ELF-1 (cell line): ENCODE data around the gene ZBTB8B.
A peak's percentile ranks its signal among the peaks of the same experiment; 100 is the strongest.
"Not testable (repeated sequence)": the region's sequence is repeated elsewhere in the genome, so short reads cannot be mapped to it uniquely, and the experiment has no call there.

Experiments
- DNase-seq: peaks from one replicate; pipeline ENCODE4 v3.0.0-alpha.2; 2016; ENCODE audit warnings: low read depth, low spot score

Gene ZBTB8B

DNA sequence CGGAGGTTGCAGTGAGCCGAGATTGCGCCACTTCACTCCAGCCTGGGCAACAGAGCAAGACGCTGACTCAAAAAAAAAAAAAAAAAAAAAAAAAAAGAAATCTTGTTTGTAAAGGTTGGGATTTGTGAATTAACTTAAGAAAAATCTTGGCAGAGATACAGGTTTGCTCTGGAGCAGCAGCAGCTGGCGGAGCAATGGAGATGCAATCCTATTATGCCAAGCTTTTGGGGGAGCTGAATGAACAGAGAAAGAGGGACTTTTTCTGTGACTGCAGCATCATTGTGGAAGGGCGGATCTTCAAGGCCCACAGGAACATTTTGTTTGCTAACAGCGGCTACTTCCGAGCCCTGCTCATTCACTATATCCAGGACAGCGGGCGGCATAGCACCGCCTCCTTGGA lies 5.6 kb downstream of the ZBTB8B start:
- no peak for DNase-seq

GRCh38 chr1:32470991-32471694 lies 6.3 kb downstream of the ZBTB8B start:
- peak; percentile 83 for DNase-seq

- DNase-seq = no peak
These were observed 7.0 kb downstream of the ZBTB8B start for GRCh38 chr1:32471695-32472362.

GRCh38 chr1:32472966-32473365 lies 8.1 kb downstream of the ZBTB8B start:
- DNase-seq = not testable (repeated sequence)

GRCh38 chr1:32474954-32475353 lies 10.1 kb downstream of the ZBTB8B start:
- DNase-seq = no peak

DNA sequence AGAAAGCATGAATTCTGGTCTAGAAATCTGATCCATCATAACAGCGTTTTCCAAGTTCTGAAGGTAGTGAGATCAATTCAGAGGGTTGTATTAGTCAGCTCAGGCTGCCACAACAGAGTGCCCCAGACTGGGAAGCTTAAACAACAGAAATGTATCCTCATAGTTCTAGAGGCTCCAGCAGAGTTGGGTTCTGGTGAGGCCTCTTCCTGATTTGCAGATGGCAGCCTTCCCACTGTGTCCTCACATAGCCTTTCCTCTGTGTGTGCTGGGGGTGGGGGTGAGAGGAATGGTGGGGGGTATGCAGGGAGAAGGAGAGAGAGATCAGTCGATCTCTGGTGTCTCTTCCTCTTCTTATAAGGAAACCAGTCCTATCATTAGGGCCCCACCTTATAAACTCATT lies 15.1 kb downstream of the ZBTB8B start:
- no peak for DNase-seq

DNA sequence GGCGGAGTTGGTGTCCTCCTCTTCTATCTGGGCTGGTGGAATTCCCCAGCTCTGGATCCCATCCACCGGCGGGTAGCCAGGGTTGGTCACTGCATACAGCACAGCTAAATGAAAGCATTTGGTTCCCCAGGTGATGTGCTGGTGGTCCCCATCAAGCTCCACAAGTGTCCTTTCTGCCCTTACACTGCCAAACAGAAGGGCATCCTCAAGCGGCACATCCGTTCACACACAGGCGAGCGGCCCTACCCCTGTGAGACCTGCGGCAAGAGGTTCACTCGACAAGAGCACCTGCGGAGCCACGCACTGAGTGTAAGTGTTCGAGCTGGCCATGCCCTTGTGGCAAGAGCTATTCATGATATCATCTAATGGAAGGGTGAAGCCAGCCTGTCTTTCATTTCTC lies 15.9 kb downstream of the ZBTB8B start:
- no peak for DNase-seq

DNA sequence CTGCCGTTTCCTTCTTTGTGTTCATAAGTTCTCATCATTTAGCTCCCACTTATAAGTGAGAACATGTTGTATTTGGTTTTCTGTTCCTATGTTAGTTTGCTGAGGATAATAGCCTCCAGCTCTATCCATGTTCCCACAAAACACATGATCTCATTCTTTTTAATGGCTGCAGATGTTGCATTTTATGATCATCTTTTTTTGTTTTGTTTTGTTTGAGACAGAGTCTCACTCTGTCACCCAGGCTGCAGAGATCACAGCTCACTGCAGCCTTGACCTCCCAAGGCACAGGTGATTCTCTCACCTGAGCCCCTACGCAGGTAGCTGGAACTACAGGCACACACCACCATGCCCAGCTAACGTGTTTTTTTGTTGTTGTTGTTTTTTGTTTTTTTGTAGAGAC lies 16.9 kb downstream of the ZBTB8B start:
- DNase-seq = not testable (repeated sequence)

GRCh38 chr1:32485554-32486255 lies 20.8 kb downstream of the ZBTB8B start:
- DNase-seq = no peak

DNA sequence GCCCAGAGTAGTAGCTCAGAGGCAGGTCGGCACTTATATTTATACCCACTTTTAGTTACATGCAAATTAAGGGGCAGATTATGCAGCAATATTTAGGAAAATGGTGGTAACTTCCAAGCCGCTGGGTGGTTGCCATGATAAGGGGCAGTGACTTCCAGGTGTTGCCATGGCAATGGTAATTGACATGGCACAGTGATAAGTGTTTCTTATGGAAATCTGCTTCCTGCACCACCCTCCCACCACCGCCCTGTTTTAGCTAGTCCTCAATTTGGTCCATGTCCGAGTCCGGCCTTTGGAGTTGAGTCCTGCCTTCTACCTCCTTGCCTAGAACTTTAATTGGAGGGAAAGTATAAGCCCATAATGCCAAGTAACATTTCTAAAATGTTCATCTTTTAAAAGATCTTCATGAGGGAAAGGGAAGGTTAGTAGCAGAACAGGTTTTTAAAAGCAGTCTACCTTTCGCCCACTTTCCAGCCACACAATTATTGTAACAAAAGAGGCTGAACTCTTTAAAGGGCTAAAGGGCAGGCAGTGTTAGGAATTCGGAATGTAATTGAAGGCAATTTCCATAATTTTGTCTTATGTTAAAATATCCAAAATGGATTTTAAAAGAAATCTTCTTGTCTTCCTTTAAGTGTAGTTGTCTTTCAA lies 21.7 kb downstream of the ZBTB8B start:
- no peak for DNase-seq

DNA sequence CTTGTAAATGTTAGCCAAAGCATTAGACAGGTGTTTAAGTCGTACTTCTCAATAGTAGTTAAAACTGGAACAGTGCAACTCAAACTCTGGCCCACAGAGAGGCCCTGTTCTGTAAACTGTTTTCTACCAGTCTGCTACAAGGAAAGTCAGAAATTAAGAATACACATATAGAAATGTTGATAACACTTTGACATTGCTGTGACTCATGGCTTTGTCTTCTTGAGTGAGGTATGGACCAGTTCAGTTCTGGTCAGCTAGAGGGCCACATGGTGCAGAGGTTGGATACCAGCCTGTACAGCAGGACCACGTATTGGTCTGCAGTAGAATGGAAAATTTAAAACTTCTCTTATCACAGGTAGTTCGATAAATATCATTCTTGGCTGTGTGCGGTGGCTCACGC lies 22.3 kb downstream of the ZBTB8B start:
- no peak for DNase-seq

- DNase-seq = no peak
These were observed 25.0 kb downstream of the ZBTB8B start for GRCh38 chr1:32489774-32490454.

DNA sequence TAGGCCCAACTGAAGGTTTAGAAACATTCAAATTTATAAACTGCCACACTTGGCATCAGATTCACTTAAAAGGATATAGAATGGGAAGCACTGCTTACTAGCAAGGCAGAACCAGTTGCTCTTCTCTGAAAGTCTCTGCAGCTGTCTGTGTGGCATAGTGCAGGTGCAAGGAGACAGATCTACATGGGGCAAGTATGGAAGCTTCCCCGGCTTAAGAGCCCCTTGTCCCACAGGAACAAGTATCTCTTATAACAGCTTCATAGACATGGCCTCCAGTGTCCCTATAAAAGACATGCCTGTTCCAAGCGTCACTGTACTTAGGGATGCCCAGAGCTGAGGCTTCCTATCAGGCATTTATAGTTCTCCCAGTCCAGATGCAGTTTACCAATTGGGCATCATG lies 26.5 kb downstream of the ZBTB8B start:
- no peak for DNase-seq

- DNase-seq = peak; percentile 34
These were observed 29.3 kb downstream of the ZBTB8B start for GRCh38 chr1:32494196-32494595.

GRCh38 chr1:32494711-32495337 lies 30.0 kb downstream of the ZBTB8B start:
- DNase-seq = no peak

GRCh38 chr1:32496127-32496526 lies 31.3 kb downstream of the ZBTB8B start:
- no peak for DNase-seq

DNA sequence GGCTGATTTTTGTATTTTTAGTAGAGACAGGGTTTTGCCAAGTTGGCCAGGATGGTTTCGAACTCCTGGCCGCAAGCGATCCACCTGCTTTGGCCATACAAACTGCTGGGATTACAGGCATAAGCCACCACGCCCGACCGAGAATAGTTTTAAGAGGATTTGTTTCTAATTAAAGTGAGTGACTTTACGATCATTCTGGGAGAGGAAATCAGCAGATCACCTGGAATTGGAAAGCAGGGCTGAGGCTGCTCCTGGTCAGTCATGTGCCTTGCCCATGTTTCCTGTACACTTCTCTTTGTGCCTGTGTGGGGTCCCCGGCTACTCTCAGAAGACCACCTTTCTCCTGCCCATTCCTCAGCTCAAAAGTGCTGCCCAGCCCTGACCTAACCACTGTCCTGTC lies 33.9 kb downstream of the ZBTB8B start:
- no peak for DNase-seq

GRCh38 chr1:32500387-32501209 lies 35.7 kb downstream of the ZBTB8B start:
- peak; percentile 73 for DNase-seq

GRCh38 chr1:32501865-32502264 lies 37.0 kb downstream of the ZBTB8B start:
- DNase-seq = no peak

- no peak for DNase-seq
These were observed 38.3 kb downstream of the ZBTB8B start for GRCh38 chr1:32503153-32503552.
